Measurements from ENCODE around the gene ZNF335. TPM values are rescaled to one million over a fixed set of nuclear protein-coding genes. Genes with fewer than 3 reads are reported as not detected.

Gene ZNF335
- total RNA-seq: 27.8 TPM

GRCh38 chr20:45971675-45972499, at the start of gene ZNF335:
ZNF335 (minus strand) TSS chr20:45972203; CDS start chr20:45971410, 793 bp downstream.
- Histone ChIP-seq H3K4me1 (peaks cover 3 to 30% of the 10 kb centered on the region in 2 donors), H3K36me3 (peaks cover 23 to 24% of the 10 kb centered on the region in 2 donors), H3K27me3 (no peaks in the 10 kb centered on the region), H3K9me3 (no peaks in the 10 kb centered on the region), H3K27ac (peak within 1 kb of the TSS; percentile 99), H3K4me3 (peak within 1 kb of the TSS; percentile 73 to 99)
- peak; percentile 76 to 97 for DNase-seq (ENCODE audit: low spot score in 2 of 2)
- intact Hi-C loops (cut with DNase I): loop anchor here (1.0 to 10.0 kb wide), 10 partner anchors 37 to 715 kb away; partner anchors contain the start of genes ACOT8, CTSA, DBNDD2 and DNTTIP1
- TF ChIP-seq, protein P1, sequence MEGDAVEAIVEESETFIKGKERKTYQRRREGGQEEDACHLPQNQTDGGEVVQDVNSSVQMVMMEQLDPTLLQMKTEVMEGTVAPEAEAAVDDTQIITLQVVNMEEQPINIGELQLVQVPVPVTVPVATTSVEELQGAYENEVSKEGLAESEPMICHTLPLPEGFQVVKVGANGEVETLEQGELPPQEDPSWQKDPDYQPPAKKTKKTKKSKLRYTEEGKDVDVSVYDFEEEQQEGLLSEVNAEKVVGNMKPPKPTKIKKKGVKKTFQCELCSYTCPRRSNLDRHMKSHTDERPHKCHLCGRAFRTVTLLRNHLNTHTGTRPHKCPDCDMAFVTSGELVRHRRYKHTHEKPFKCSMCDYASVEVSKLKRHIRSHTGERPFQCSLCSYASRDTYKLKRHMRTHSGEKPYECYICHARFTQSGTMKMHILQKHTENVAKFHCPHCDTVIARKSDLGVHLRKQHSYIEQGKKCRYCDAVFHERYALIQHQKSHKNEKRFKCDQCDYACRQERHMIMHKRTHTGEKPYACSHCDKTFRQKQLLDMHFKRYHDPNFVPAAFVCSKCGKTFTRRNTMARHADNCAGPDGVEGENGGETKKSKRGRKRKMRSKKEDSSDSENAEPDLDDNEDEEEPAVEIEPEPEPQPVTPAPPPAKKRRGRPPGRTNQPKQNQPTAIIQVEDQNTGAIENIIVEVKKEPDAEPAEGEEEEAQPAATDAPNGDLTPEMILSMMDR (IDR thresholded peaks at IDR 0.05): peak; percentile 37 to 48 (median 45)

DNA sequence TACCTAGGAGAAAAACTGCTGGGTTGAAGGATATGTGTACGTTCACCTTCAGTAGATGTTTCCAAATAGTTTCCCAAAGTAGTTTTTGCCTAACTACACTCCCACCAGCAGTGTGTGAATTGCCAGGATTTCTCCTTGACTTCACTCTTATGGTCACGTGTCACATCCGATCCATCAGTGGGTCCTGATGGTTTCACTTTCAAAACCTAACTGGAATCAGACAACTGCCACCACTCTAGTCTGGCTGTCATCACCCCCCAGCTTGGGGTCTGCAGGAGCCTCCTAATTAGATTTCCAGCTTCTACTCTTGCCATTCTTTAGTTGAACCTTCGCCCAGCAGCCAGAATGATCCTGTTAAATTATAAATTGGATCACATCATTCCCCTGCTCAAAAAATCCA, 48.6 kb upstream of the ZNF335 start:
- H3K27me3 ChIP-seq: peaks cover 12% of the 10 kb centered on the region
- H3K36me3 ChIP-seq: no peaks in the 10 kb centered on the region
- H3K4me3 ChIP-seq: no peak overlapping the region
- DNase-seq (ENCODE audit: low spot score in 2 of 2): no peak
- no peaks in the 10 kb centered on the region for H3K9me3 ChIP-seq
- peaks cover 4 to 6% of the 10 kb centered on the region in 2 donors for H3K4me1 ChIP-seq
- H3K27ac ChIP-seq: no peak overlapping the region
- TF ChIP-seq, protein P1 (IDR thresholded peaks at IDR 0.05): no peak
- intact Hi-C loops (cut with DNase I): loop anchor here (5.0 kb wide), 1 partner anchor 152 kb away; no protein-coding TSS in a partner anchor

DNA sequence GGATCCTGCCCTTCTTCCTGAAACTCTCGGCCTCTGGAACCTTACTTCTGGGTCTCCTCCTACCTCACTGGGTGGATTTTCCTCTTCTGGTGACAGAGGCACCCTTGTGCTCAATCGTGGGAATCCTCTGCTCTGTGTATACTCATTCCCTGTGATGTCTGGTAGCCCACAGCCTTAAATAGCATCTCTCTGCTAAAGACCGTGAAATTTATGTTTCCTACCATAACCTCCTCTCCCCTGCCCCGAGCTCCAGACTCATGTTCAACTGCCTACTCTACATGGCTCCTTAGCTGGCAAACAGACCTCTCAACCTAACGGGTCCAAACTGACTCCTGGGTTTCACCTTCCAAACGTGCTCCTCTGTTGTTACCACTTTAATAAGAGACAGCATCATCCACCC, 46.6 kb upstream of the ZNF335 start:
- Histone ChIP-seq H3K4me3 (no peak overlapping the region), H3K27ac (no peak overlapping the region), H3K4me1 (peaks cover 6 to 7% of the 10 kb centered on the region in 2 donors), H3K9me3 (no peaks in the 10 kb centered on the region), H3K27me3 (peaks cover 21% of the 10 kb centered on the region), H3K36me3 (no peaks in the 10 kb centered on the region)
- no peak for DNase-seq (ENCODE audit: low spot score in 2 of 2)
- intact Hi-C loops (cut with DNase I): no loop called here
- TF ChIP-seq, protein P1 (IDR thresholded peaks at IDR 0.05): no peak

- intact Hi-C loops (cut with DNase I): no loop called here
- Histone ChIP-seq H3K4me1 (peaks cover 6 to 7% of the 10 kb centered on the region in 2 donors), H3K4me3 (no peak overlapping the region), H3K27ac (no peak overlapping the region), H3K36me3 (no peaks in the 10 kb centered on the region), H3K27me3 (peaks cover 23% of the 10 kb centered on the region), H3K9me3 (no peaks in the 10 kb centered on the region)
- TF ChIP-seq, protein P1 (IDR thresholded peaks at IDR 0.05): no peak
- no peak for DNase-seq (ENCODE audit: low spot score in 2 of 2)
These were observed 46.1 kb upstream of the ZNF335 start for GRCh38 chr20:46018112-46018511.

DNA sequence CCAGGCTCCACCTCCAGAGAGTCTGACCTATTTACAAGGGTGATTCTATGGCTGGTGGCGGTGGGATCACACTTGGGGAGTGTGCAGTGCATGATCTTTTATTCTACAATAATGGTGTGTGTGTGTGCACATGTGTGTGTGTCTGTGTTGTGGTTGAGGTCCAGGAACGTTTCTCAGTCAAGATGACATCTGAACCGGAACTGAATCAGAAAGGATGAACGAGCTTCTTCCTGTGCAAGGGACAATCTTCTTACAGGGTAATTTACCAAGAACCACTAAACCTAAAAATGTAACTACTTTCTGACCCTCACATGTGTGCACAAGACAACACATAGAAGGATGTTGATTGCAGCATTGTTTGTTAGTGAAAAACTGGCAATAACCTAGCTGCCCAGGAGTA, 45.3 kb upstream of the ZNF335 start:
- Histone ChIP-seq H3K9me3 (no peaks in the 10 kb centered on the region), H3K27ac (no peak overlapping the region), H3K4me1 (peaks cover 6 to 7% of the 10 kb centered on the region in 2 donors), H3K4me3 (no peak overlapping the region), H3K36me3 (no peaks in the 10 kb centered on the region), H3K27me3 (peaks cover 25% of the 10 kb centered on the region)
- no peak for DNase-seq (ENCODE audit: low spot score in 2 of 2)
- TF ChIP-seq, protein P1 (IDR thresholded peaks at IDR 0.05): no peak
- intact Hi-C loops (cut with DNase I): no loop called here
